ENCODE results near the gene METRN.

- TF ChIP-seq CTCF (IDR thresholded peaks at IDR 0.05) = no peak
- no peak for TF ChIP-seq EP300 (IDR thresholded peaks at IDR 0.05)
- no peak for TF ChIP-seq POLR2A (IDR thresholded peaks at IDR 0.05)
Measured at GRCh38 chr16:743794-744500, 29.0 kb downstream of the METRN start.
